Mesenchymal stem cell (in vitro differentiated cells and primary cell): ENCODE data around the gene NAPG.

Experiments
- DNase-seq: peaks from one replicate; pipeline ENCODE4 v3.0.0-alpha.2; 2013
- H2AFZ ChIP-seq: one replicate; pipeline ENCODE4 v1.6.1; 2013; ENCODE audit warnings: low read depth, mild to moderate bottlenecking, control low read depth, inconsistent platforms, low read length, moderate library complexity
- H2AK5ac ChIP-seq: 2 replicates; pipeline ENCODE4 v1.6.1; 2013; ENCODE audit warnings: low read length, moderate library complexity, mild to moderate bottlenecking, inconsistent platforms; ENCODE audit not compliant: severe bottlenecking
- H2BK120ac ChIP-seq: one replicate; pipeline ENCODE4 v1.6.1; 2013; ENCODE audit warnings: low read depth, mild to moderate bottlenecking, inconsistent platforms, low read length, moderate library complexity
- H2BK12ac ChIP-seq, 2 experiments: one replicate each; pipeline ENCODE4 v1.6.1; 2013; ENCODE audit warnings: inconsistent platforms in 2 of 2, low read length in 2 of 2, mild to moderate bottlenecking in 2 of 2, moderate library complexity in 2 of 2, control low read depth in 1 of 2
- H2BK15ac ChIP-seq: one replicate; pipeline ENCODE4 v1.6.1; 2013; ENCODE audit warnings: mild to moderate bottlenecking, low read depth, inconsistent platforms; ENCODE audit not compliant: poor library complexity, severe bottlenecking
- H2BK5ac ChIP-seq: 2 replicates; pipeline ENCODE4 v1.6.1; 2013; ENCODE audit warnings: low read depth, mild to moderate bottlenecking, low read length, control low read depth, inconsistent platforms; ENCODE audit not compliant: poor library complexity, severe bottlenecking
- H3K14ac ChIP-seq, 2 experiments: one replicate each; pipeline ENCODE4 v1.6.1; 2013; ENCODE audit warnings: inconsistent platforms in 2 of 2, low read length in 2 of 2, control low read depth in 1 of 2, mild to moderate bottlenecking in 1 of 2, moderate library complexity in 1 of 2
- H3K18ac ChIP-seq, 2 experiments: one replicate each; pipeline ENCODE4 v1.6.1; 2013; ENCODE audit warnings: inconsistent platforms in 2 of 2, low read length in 2 of 2, control low read depth in 1 of 2, low read depth in 1 of 2, mild to moderate bottlenecking in 1 of 2
- H3K23ac ChIP-seq, 2 experiments: one replicate each; pipeline ENCODE4 v1.6.1; 2013; ENCODE audit warnings: inconsistent platforms in 2 of 2, low read length in 2 of 2, mild to moderate bottlenecking in 2 of 2, moderate library complexity in 2 of 2, control low read depth in 1 of 2
- H3K27ac ChIP-seq: 2 replicates; pipeline ENCODE4 v1.5.1; 2013; ENCODE audit warnings: mild to moderate bottlenecking, moderate library complexity, low read length, control low read depth, inconsistent platforms; ENCODE audit not compliant: poor library complexity, severe bottlenecking
- H3K27me3 ChIP-seq, 2 experiments: 2 replicates each; pipeline versions ENCODE4 v1.6.1 to v1.7.0; 2013; ENCODE audit warnings: low read length in 2 of 2, mild to moderate bottlenecking in 2 of 2, moderate library complexity in 2 of 2, control low read depth in 1 of 2, inconsistent platforms in 1 of 2; ENCODE audit not compliant: control insufficient read depth in 1 of 2, insufficient read depth in 1 of 2
- H3K36me3 ChIP-seq, 2 experiments: 2 replicates each; pipeline versions ENCODE4 v1.6.1 to v1.7.0; 2013; ENCODE audit warnings: low read length in 2 of 2, control low read depth in 1 of 2, inconsistent platforms in 1 of 2, low read depth in 1 of 2, mild to moderate bottlenecking in 1 of 2; ENCODE audit not compliant: insufficient read depth in 2 of 2, control insufficient read depth in 1 of 2
- H3K4ac ChIP-seq, 2 experiments: one replicate each; pipeline ENCODE4 v1.6.1; 2013; ENCODE audit warnings: inconsistent platforms in 2 of 2, low read length in 2 of 2, mild to moderate bottlenecking in 2 of 2, moderate library complexity in 2 of 2, control low read depth in 1 of 2, low read depth in 1 of 2
- H3K4me1 ChIP-seq: 2 replicates; pipeline ENCODE4 v1.6.1; 2013; ENCODE audit warnings: low read depth, low read length, control low read depth; ENCODE audit not compliant: control insufficient read depth, insufficient read depth
- H3K4me2 ChIP-seq: 2 replicates; pipeline ENCODE4 v1.6.1; 2013; ENCODE audit warnings: low read length, mild to moderate bottlenecking, inconsistent platforms; ENCODE audit not compliant: poor library complexity, severe bottlenecking
- H3K4me3 ChIP-seq, 2 experiments: 2 replicates each; pipeline versions ENCODE4 v1.5.1 to v1.7.0; 2013; ENCODE audit warnings: low read length in 2 of 2, mild to moderate bottlenecking in 2 of 2, control low read depth in 1 of 2, low read depth in 1 of 2; ENCODE audit not compliant: insufficient read depth in 1 of 2
- H3K79me1 ChIP-seq: replicated peaks from 2 replicates; pipeline ENCODE4 v1.6.1; 2013; ENCODE audit warnings: mild to moderate bottlenecking, control low read depth, low read length, inconsistent platforms; ENCODE audit not compliant: poor library complexity, severe bottlenecking
- H3K9ac ChIP-seq: 2 replicates; pipeline ENCODE4 v1.7.0; 2013; ENCODE audit warnings: mild to moderate bottlenecking, low read length, moderate library complexity
- H3K9me3 ChIP-seq: 2 replicates; pipeline ENCODE4 v1.7.0; 2013; ENCODE audit warnings: mild to moderate bottlenecking, low read length; ENCODE audit not compliant: control insufficient read depth
- H4K8ac ChIP-seq: one replicate; pipeline ENCODE4 v1.6.1; 2013; ENCODE audit warnings: inconsistent platforms, mild to moderate bottlenecking, low read length, moderate library complexity
- H4K91ac ChIP-seq: one replicate; pipeline ENCODE4 v1.6.1; 2013; ENCODE audit warnings: mild to moderate bottlenecking, low read length, inconsistent platforms
- WGBS: methylation state at CpG from one replicate; pipeline ENCODE4 v1.1.7; 2013; ENCODE audit warnings: mixed read lengths; 5-methylcytosine and 5-hydroxymethylcytosine counted together

The NAPG gene

DNA sequence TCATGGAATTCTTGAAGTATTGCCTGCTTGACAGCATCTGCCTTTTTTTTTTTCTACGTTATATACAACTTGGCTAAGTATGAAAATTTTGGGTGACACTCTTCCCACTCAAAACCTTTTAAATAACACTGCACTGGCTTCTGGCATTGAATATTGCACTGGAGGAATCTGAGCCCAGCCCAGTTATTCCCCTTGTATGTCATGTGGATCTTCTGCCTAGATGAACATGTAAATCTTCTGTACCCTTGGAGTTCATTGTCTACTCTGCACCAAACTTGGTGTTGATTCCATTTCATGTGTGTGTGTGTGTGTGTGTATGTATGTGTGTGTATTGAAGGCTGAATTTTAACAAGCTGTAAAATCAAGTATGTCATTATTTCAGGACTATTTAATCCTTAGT is 59.4 kb downstream of the NAPG start:
- H3K18ac ChIP-seq: no peak overlapping the region
- H2BK120ac ChIP-seq: no peak overlapping the region
- no peaks in the 10 kb centered on the region for H3K79me1 ChIP-seq
- no peak overlapping the region for H2BK12ac ChIP-seq
- no peak overlapping the region for H2AFZ ChIP-seq
- no peak overlapping the region for H4K8ac ChIP-seq
- no peak overlapping the region for H2BK5ac ChIP-seq
- no peaks in the 10 kb centered on the region for H3K36me3 ChIP-seq
- H3K4me1 ChIP-seq: no peaks in the 10 kb centered on the region
- DNase-seq: no peak
- H3K27me3 ChIP-seq: no peaks in the 10 kb centered on the region
- H3K9me3 ChIP-seq: no peaks in the 10 kb centered on the region
- no peak overlapping the region for H3K4me3 ChIP-seq
- H3K4ac ChIP-seq: no peak overlapping the region
- 70% methylated on average over 1 of the region's 1 CpG for WGBS
- no peak overlapping the region for H4K91ac ChIP-seq
- no peak overlapping the region for H3K27ac ChIP-seq
- no peak overlapping the region for H2AK5ac ChIP-seq
- H2BK15ac ChIP-seq: no peak overlapping the region
- H3K23ac ChIP-seq: no peak overlapping the region
- H3K4me2 ChIP-seq: no peak overlapping the region
- H3K9ac ChIP-seq: no peak overlapping the region
- no peak overlapping the region for H3K14ac ChIP-seq

- H3K4me3 ChIP-seq: no peak overlapping the region
- no peak overlapping the region for H4K8ac ChIP-seq
- no peak for DNase-seq
- no peaks in the 10 kb centered on the region for H3K4me1 ChIP-seq
- no peak overlapping the region for H2BK5ac ChIP-seq
- WGBS: 91% methylated on average over 25 of the region's 30 CpGs
- no peak overlapping the region for H2AK5ac ChIP-seq
- H2AFZ ChIP-seq: no peak overlapping the region
- no peaks in the 10 kb centered on the region for H3K27me3 ChIP-seq
- H2BK12ac ChIP-seq: no peak overlapping the region
- no peak overlapping the region for H3K9ac ChIP-seq
- no peak overlapping the region for H3K18ac ChIP-seq
- H3K4me2 ChIP-seq: no peak overlapping the region
- H2BK15ac ChIP-seq: no peak overlapping the region
- H4K91ac ChIP-seq: no peak overlapping the region
- H2BK120ac ChIP-seq: no peak overlapping the region
- no peak overlapping the region for H3K23ac ChIP-seq
- no peaks in the 10 kb centered on the region for H3K9me3 ChIP-seq
- H3K36me3 ChIP-seq: no peaks in the 10 kb centered on the region
- H3K27ac ChIP-seq: no peak overlapping the region
- no peak overlapping the region for H3K4ac ChIP-seq
- H3K79me1 ChIP-seq: no peaks in the 10 kb centered on the region
- H3K14ac ChIP-seq: no peak overlapping the region
These were observed 63.1 kb downstream of the NAPG start for GRCh38 chr18:10588975-10589374.

- H3K9ac ChIP-seq: no peak overlapping the region
- H3K27me3 ChIP-seq: no peaks in the 10 kb centered on the region
- H3K4me3 ChIP-seq: no peak overlapping the region
- no peak overlapping the region for H3K23ac ChIP-seq
- no peaks in the 10 kb centered on the region for H3K4me1 ChIP-seq
- H4K8ac ChIP-seq: no peak overlapping the region
- 95% methylated on average over 8 of the region's 8 CpGs for WGBS
- no peaks in the 10 kb centered on the region for H3K36me3 ChIP-seq
- no peak overlapping the region for H3K4me2 ChIP-seq
- no peaks in the 10 kb centered on the region for H3K79me1 ChIP-seq
- no peak overlapping the region for H2BK120ac ChIP-seq
- H3K18ac ChIP-seq: no peak overlapping the region
- no peak overlapping the region for H2BK12ac ChIP-seq
- no peak overlapping the region for H2AK5ac ChIP-seq
- H2BK15ac ChIP-seq: no peak overlapping the region
- H2BK5ac ChIP-seq: no peak overlapping the region
- H4K91ac ChIP-seq: no peak overlapping the region
- no peak for DNase-seq
- H3K27ac ChIP-seq: no peak overlapping the region
- H2AFZ ChIP-seq: no peak overlapping the region
- H3K14ac ChIP-seq: no peak overlapping the region
- H3K9me3 ChIP-seq: no peaks in the 10 kb centered on the region
- no peak overlapping the region for H3K4ac ChIP-seq
These were observed 64.6 kb downstream of the NAPG start for GRCh38 chr18:10590412-10590811.

DNA sequence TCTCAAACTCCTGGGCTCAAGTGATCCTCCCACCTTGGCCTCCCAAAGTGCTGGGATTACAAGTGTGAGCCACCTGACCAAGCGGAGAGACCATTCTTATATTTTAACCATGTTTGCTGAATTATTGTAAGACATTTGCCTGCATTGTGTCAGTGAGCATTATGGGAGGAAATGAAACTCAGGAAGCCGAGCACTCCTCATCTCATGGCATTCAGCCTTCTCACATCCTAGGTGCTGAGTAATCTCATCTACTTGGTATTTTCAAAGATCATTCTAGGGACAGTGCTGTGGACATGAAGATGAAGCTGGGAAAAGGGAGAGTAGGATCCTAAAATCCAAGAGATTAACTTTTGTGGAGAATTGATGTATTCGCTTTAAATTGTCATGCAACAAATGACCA is 66.1 kb downstream of the NAPG start:
- no peak overlapping the region for H3K27ac ChIP-seq
- WGBS: 100% methylated on average over 3 of the region's 3 CpGs
- H3K18ac ChIP-seq: no peak overlapping the region

More for the DNA sequence above, 66.1 kb downstream of the NAPG start:
- Histone ChIP-seq H2BK15ac (no peak overlapping the region), H3K9me3 (no peaks in the 10 kb centered on the region), H3K4me2 (no peak overlapping the region), H3K4ac (no peak overlapping the region), H2BK5ac (no peak overlapping the region), H2AFZ (no peak overlapping the region), H2AK5ac (no peak overlapping the region), H3K14ac (no peak overlapping the region), H4K8ac (no peak overlapping the region), H3K9ac (no peak overlapping the region), H2BK120ac (no peak overlapping the region), H3K36me3 (no peaks in the 10 kb centered on the region), H3K4me3 (no peak overlapping the region), H3K23ac (no peak overlapping the region), H3K4me1 (no peaks in the 10 kb centered on the region), H3K79me1 (no peaks in the 10 kb centered on the region), H2BK12ac (no peak overlapping the region), H3K27me3 (no peaks in the 10 kb centered on the region), H4K91ac (no peak overlapping the region)
- no peak for DNase-seq
